ENCODE measurements around the gene ZNF560.

DNA sequence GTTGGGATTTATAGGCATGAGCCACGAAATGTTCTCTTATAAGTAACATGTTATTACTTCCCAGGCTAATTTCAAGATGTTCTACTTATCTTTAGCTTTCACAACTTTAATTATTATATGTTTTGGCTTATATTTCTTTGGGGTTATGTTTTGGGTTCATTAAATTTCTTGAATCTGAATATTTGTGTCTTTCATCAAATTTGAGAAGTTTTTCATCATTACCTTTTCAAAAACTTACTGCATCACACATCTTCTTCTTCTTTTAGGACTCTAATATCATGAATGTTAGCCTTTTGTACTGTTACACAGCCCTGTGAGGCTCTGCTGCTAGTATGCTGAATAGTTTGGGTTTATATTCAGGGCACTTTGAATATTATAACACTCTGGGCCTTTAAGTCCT is 53.4 kb downstream of the ZNF560 start:
- TF ChIP-seq, protein P1, sequence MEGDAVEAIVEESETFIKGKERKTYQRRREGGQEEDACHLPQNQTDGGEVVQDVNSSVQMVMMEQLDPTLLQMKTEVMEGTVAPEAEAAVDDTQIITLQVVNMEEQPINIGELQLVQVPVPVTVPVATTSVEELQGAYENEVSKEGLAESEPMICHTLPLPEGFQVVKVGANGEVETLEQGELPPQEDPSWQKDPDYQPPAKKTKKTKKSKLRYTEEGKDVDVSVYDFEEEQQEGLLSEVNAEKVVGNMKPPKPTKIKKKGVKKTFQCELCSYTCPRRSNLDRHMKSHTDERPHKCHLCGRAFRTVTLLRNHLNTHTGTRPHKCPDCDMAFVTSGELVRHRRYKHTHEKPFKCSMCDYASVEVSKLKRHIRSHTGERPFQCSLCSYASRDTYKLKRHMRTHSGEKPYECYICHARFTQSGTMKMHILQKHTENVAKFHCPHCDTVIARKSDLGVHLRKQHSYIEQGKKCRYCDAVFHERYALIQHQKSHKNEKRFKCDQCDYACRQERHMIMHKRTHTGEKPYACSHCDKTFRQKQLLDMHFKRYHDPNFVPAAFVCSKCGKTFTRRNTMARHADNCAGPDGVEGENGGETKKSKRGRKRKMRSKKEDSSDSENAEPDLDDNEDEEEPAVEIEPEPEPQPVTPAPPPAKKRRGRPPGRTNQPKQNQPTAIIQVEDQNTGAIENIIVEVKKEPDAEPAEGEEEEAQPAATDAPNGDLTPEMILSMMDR (IDR thresholded peaks at IDR 0.05) = no peak
- TF ChIP-seq SIN3A (IDR thresholded peaks at IDR 0.05; ENCODE audit: borderline replicate concordance, insufficient read depth, low read depth, low read length) = no peak
